Left ventricle myocardium inferior (tissue), 1 donor: ENCODE results near the gene PDE11A. TPM values are rescaled to one million over a fixed set of nuclear protein-coding genes. Genes with fewer than 3 reads are reported as not detected.

Source experiments
- DNase-seq: peaks from one replicate; pipeline ENCODE4 v3.0.0-alpha.2; 2020
- H3K27ac ChIP-seq: fragments of 200-600 bp; replicated peaks from 2 replicates; pipeline ENCODE4 v1.8.0; 2021
- H3K27me3 ChIP-seq: fragments of 200-600 bp; 2 replicates; pipeline ENCODE4 v1.8.0; 2021; ENCODE audit warnings: low read depth
- H3K36me3 ChIP-seq: fragments of 200-600 bp; 2 replicates; pipeline ENCODE4 v1.8.0; 2021
- H3K4me1 ChIP-seq: fragments of 200-600 bp; 2 replicates; pipeline ENCODE4 v1.8.0; 2021
- H3K4me3 ChIP-seq: fragments of 200-600 bp; 2 replicates; pipeline ENCODE4 v1.8.0; 2021; ENCODE audit warnings: mild to moderate bottlenecking, moderate library complexity
- H3K9me3 ChIP-seq: fragments of 200-600 bp; replicated peaks from 2 replicates; pipeline ENCODE4 v1.8.0; 2021
- CTCF ChIP-seq: fragments of 200-600 bp; IDR thresholded peaks from 2 replicates; pipeline ENCODE4 v1.8.0; 2021; ENCODE audit warnings: antibody characterized with exemption, mild to moderate bottlenecking, borderline replicate concordance
- intact Hi-C: fragments of 100-400 bp; cut with micrococcal nuclease; formaldehyde crosslinking; loops from one replicate; pipeline ENCODE4 v1.11.0; 2022
- total RNA-seq: library from RNA; stranded (reverse); fragmentation: NEBNext Ultra II Directional; extraction: Animal tissue kit (Norgen Biotek cat#: 25700); gene quantifications from one replicate; pipeline ENCODE4 v1.2.1, GENCODE V29; 2021
- donor health status: DM: no; HTN: yes; CAD: no; lungs with severe emphysema.

The PDE11A gene
- total RNA-seq, 1 donor from 2014 or later: 2.5 TPM

GRCh38 chr2:177597759-177598158 lies 474.8 kb downstream of the PDE11A start:
- Histone ChIP-seq H3K9me3 (no peaks in the 10 kb centered on the region), H3K27ac (peak overlapping the region; percentile 67), H3K4me1 (peaks cover 21% of the 10 kb centered on the region), H3K4me3 (peak overlapping the region; percentile 9), H3K27me3 (no peaks in the 10 kb centered on the region), H3K36me3 (no peaks in the 10 kb centered on the region)
- TF ChIP-seq CTCF: no peak
- no peak for DNase-seq
- intact Hi-C loops: no loop called here

GRCh38 chr2:177596866-177597265 lies 475.7 kb downstream of the PDE11A start:
- Histone ChIP-seq H3K27me3 (no peaks in the 10 kb centered on the region), H3K4me1 (peaks cover 21% of the 10 kb centered on the region), H3K27ac (no peak overlapping the region), H3K9me3 (no peaks in the 10 kb centered on the region), H3K4me3 (no peak overlapping the region), H3K36me3 (no peaks in the 10 kb centered on the region)
- TF ChIP-seq CTCF: no peak
- DNase-seq: no peak
- intact Hi-C loops: no loop called here

GRCh38 chr2:177595126-177595845 lies 477.3 kb downstream of the PDE11A start:
- Histone ChIP-seq H3K9me3 (no peaks in the 10 kb centered on the region), H3K4me3 (no peak overlapping the region), H3K27ac (no peak overlapping the region), H3K4me1 (peaks cover 21% of the 10 kb centered on the region), H3K27me3 (no peaks in the 10 kb centered on the region), H3K36me3 (no peaks in the 10 kb centered on the region)
- no peak for TF ChIP-seq CTCF
- intact Hi-C loops: no loop called here
- DNase-seq: no peak

GRCh38 chr2:177593402-177593801 lies 479.2 kb downstream of the PDE11A start:
- H3K9me3 ChIP-seq: no peaks in the 10 kb centered on the region
- TF ChIP-seq CTCF: no peak
- no peaks in the 10 kb centered on the region for H3K36me3 ChIP-seq
- no peak overlapping the region for H3K4me3 ChIP-seq
- H3K27ac ChIP-seq: no peak overlapping the region
- H3K27me3 ChIP-seq: no peaks in the 10 kb centered on the region
- peaks cover 15% of the 10 kb centered on the region for H3K4me1 ChIP-seq
- DNase-seq: no peak
- intact Hi-C loops: no loop called here

- no peak for TF ChIP-seq CTCF
- DNase-seq: no peak
- intact Hi-C loops: no loop called here
- H3K4me3 ChIP-seq: no peak overlapping the region
- no peak overlapping the region for H3K27ac ChIP-seq
- no peaks in the 10 kb centered on the region for H3K9me3 ChIP-seq
- peaks cover 10% of the 10 kb centered on the region for H3K4me1 ChIP-seq
- no peaks in the 10 kb centered on the region for H3K36me3 ChIP-seq
- H3K27me3 ChIP-seq: no peaks in the 10 kb centered on the region
Measured at GRCh38 chr2:177592945-177593344, 479.6 kb downstream of the PDE11A start.
